ENCODE results near the gene JARID2.

Gene JARID2

GRCh38 chr6:15338476-15338875, 92.6 kb downstream of the JARID2 start:
- no peak for DNase-seq

DNA sequence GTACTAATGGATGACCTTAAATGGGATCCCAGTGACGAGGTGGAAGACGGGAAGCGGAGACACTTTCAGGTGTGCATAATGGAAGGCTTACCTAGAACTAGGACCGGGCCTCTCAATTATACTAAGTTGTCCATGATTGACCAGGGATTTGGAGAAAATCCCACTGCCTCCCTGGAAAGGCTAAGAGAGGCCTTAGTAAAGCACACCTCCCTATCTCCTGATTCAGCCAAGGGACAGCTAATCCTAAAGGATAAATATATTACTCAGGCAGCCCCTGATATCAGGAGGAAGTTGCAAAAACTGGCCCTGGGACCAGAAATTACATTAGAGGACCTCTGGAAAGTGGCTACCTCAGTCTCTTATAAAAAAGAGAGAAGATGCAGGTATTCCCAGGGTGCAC, 93.2 kb downstream of the JARID2 start:
- DNase-seq = no peak

DNA sequence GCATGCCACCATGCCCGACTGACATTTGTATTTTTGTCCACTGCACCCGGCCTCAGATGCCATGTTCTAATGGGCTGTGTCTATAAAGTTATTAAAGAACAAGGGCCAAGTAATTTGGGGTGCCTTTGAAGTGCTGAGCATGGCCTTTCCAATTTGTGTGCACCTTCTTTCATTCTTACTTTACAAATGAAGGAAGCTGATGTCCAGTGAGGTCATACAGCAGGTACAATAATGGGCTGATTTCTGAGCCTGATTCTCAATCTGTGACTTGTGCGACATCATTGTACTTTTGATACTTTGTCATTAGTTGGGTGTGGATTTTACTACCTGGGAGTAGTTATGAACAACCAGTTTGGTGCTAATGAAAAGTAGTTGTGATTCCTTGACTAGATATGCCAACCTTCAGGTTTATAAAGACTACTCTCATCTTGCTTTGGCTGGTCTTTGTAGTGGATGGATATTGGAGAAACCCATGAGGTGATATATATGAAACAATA, 94.3 kb downstream of the JARID2 start:
- no peak for DNase-seq

- no peak for DNase-seq
Measured at GRCh38 chr6:15340775-15341174, 94.9 kb downstream of the JARID2 start.

GRCh38 chr6:15341311-15342001, 95.6 kb downstream of the JARID2 start:
- DNase-seq = no peak

DNA sequence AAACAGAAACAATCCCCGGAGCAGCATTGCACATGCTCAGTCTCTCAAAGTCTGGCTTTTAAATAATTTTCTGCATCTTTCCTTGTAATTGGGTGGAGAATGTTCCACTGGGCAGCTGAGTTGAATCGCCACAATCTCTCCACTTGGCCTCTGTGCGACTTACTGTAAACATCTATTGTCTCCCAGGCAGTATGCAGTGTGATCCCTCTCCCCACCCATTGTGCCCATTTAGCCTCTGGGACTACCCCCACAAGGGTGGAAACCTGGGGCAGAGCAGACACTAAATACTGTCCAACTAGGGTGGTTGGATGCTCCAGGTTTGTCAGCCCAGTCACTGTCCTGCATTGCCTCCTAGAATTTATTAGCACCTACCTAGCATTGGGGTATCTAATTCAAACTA, 96.2 kb downstream of the JARID2 start:
- DNase-seq = no peak

DNA sequence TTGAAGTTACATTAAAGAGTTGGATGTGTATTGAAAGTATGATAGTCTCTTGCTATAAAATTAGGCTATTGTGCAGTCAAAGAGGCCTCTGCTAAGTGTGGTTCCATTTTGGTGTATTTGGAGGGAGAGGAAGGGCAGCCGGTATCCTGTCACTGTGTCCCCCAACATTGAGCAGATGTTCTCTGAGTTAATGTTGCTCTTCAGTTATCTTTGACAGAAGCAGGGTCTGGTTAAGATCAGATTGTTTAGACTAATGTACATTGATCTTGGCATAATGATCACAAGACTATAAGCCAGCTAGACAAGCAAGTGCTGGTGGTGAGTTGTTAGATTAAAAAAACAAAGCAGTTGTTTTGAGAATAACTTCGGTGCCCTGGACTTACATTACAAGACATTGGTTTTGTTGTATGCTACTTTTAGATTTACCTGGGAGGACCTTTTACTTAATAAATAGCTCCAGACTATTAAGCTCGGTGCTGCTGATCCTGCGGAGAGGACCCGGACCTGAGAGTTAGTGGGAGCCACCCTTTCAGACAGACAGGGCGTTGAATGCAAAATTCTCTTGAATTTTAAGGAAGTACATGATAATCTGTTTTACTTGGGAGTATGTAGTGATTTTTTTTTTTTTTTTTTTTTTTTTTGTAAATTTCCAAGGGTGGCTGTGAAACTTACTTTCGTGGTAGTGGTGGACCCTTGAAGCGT, 97.8 kb downstream of the JARID2 start:
- DNase-seq = no peak

DNA sequence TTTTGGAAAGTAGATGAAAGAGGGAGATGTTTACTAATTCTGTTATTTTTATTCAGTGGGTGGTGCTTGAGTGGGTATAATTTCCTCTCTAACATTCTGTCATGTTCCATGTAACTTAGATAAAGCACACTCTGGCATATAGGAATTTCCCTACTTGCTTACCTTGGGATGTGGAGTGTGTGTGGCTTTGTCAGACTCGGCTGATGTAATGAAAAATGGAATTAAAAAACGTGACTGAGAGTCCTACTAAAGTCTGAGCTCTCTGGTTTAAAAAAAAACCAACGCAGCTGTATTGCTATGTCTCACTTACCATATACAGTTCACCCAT, 98.3 kb downstream of the JARID2 start:
- DNase-seq = no peak

DNA sequence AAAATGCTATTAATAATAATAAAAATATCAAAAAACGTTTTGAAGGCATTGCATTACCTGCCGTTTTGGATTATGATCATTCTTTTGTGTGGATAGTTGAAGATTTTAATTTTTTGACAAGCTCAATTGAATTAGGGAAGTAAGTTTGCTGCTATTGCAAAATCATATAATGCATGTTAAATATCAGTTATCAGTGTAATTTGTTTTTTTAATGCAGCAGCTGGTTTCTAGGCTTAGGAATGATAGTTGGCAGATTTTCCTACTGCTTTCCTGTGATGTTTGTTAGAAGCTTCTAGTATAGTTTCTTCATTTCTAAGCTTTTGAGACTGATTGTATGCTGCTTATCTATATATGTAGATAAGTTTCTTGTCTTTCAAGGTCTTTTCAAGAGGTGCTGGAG, 99.0 kb downstream of the JARID2 start:
- DNase-seq = no peak

- no peak for DNase-seq
Measured at GRCh38 chr6:15346315-15346714, 100.4 kb downstream of the JARID2 start.

DNA sequence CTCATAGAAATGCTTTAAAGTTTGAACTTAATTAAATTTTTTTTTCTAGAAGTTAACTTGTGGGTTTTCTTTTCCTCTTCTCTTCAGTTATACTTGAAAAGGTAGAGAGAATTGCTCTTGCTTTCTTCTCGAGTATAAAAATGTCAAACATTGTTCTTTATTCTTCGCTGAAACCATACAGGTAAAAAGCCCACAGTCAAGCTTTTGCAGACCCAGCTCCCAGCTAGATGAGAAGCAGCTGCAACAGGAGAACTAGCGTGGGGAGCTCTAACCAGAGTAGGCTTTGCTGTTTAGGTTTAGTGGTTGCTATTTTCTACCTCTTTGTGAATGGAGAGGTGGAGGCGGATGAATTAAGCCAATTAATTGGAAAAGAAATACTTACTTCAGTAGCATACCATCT, 102.7 kb downstream of the JARID2 start:
- DNase-seq = no peak

DNA sequence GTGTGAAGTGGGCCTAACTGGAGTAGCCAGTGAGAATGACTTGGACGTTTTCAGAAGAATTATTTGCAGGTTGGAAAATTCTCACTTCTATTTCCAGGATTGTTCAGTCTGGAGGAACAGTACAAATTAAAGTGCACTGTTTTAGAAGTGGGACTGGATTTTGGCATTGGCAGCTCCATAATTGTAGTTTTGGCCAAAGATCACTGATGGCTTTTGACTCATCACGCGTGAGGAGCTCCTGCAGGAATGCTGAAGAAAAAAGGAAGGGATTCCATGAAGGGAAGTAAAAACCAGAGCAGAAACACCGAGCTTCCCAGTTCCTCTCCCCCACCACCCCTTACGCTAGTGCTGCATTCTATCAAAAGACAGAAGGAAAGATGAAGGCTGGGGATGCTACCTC, 103.5 kb downstream of the JARID2 start:
- DNase-seq = no peak

GRCh38 chr6:15350386-15351083, 104.7 kb downstream of the JARID2 start:
- DNase-seq = no peak

DNA sequence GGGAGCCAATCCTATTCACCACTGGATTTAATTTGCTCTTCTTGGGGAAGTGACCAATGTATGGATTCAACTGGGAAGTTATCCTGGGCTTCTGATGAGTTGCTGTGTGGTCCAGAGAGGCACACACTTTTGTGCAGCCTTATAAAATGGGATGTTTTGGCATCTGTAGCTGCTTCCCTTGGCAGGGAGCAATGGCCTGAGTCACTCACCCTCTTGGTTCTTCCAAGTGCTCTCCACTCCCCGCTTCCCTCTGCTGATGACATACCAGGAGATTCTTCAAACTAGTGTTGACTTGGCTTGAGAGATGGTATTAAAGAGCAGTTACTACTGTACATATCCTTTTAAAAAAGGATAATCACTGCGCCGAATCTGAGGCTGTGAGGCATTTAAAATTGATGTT, 105.8 kb downstream of the JARID2 start:
- no peak for DNase-seq

- DNase-seq = no peak
Measured at GRCh38 chr6:15352220-15352619, 106.4 kb downstream of the JARID2 start.

GRCh38 chr6:15352845-15353244, 107.0 kb downstream of the JARID2 start:
- DNase-seq = no peak

DNA sequence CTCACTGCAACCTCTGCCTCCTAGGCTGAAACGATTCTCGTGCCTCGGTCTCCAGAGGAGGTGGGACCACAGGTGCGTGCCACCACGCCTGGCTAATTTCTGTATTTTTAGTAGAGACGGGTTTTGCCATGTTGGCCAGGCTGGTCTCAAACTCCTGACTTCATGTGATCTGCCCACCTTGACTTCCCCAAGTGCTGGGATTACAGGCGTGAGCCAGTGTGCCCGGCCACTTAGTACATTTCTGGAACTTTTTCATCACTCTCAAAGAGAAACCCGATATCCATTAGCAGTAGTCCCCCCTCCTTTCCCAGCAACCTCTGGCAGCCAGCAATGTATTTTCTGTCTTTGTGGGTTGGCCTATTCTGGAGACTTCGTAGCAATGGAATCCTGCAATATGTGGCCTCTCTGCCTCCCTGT, 109.8 kb downstream of the JARID2 start:
- DNase-seq = no peak

DNA sequence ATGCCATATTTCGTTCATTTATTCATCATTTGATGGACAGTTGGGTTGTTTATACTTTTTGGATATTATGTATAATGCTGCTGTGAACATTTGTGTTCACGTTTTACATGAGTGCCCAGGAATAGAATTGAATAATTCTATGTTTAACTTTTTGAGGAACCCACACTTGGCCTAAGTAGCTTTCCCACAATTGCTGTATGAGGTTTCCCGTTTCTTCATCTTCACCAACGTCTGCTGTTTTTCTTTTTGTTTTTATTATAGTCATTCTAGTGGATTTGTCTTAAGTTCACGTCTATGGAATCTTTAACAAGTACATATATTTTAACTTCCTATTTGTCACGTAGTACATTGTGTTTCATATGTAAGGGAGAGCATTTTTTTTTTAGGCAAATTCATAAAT, 110.3 kb downstream of the JARID2 start:
- no peak for DNase-seq

GRCh38 chr6:15356937-15357336, 111.1 kb downstream of the JARID2 start:
- DNase-seq = no peak

DNA sequence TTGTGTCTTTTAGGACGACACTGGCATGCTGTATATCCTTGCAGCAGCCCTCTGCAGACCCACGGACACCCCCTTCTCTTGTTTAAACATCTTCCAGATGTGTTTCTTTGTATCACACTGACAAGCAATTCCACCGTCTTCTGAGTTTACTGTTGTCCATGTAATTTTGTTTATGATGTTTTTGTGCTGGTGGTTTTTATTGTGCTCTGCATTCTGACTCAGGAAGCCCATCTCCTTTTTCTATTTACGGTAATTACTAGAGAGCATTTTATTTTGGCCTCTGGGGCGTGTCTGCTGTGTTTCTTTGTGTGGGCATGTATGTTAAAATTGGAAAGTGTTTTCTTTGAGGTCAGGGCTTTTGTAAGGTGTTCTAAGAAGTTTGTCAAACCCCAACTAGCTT, 111.9 kb downstream of the JARID2 start:
- DNase-seq = no peak

- DNase-seq = no peak
Measured at GRCh38 chr6:15358579-15359327, 112.9 kb downstream of the JARID2 start.

DNA sequence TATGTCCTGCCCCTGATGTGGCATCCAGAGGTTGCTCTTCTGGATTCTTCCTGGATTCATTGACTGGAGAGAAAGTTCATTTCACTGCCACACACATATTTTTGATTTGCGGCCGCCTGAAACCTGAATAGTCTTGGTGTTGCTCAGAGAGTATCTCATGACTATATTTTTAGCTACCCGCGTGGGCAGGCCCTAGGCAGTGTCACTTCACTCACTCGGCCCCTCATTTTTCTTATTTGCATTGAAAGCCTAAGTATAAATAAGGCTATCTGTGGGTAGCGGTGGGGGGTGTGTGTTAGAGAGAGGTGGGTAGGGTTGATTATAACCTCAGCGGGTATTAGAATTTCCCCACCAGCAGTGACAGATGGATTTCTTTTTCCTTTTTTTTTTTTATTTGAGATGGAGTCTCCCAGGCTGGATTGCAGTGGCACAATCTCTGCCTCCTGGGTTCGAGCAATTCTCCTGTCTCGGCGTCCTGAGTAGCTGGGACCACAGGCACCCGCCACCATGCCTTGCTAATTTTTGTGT, 113.5 kb downstream of the JARID2 start:
- no peak for DNase-seq

DNA sequence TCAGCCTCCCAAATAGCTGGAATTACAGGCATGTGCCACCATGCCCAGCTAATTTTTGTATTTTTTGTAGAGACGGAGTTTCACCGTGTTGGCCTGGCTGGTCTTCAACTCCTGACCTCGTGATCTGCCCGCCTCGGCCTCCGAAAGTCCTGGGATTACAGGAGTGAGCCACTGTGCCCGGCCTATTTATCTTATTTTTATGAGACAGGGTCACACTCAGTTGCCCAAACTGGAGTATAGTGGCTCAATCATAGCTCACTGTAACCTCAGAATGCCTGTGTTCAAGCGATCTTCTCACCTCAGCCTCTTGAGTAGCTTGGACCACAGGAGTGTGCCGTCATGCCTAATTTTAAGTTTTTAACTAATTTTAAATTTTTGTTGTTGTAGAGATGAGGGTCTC, 114.4 kb downstream of the JARID2 start:
- DNase-seq = no peak

Measured in central memory CD4-positive, alpha-beta T cell (primary cell).